Ovary (tissue), 9 donors: ENCODE data around the gene TRAF5. TPM values are rescaled to one million over a fixed set of nuclear protein-coding genes. Genes with fewer than 3 reads are reported as not detected.

Experiments
- DNase-seq, 5 donors: peaks; one replicate each; pipeline ENCODE4 v3.0.0-alpha.2; 2019 to 2020
- H3K27ac ChIP-seq, 2 donors: fragments of 200-600 bp; one replicate each; pipeline versions ENCODE4 v1.5.1 to v1.8.0; 2019 to 2022
- H3K27me3 ChIP-seq: fragments of 200-600 bp; one replicate; pipeline ENCODE4 v1.8.0; 2022
- H3K36me3 ChIP-seq: fragments of 200-600 bp; sonication (generic); one replicate; pipeline ENCODE4 v1.5.1; 2019
- H3K4me1 ChIP-seq: one replicate; pipeline ENCODE4 v1.8.1; 2013; ENCODE audit warnings: mild to moderate bottlenecking, moderate library complexity; ENCODE audit not compliant: insufficient read depth
- H3K4me3 ChIP-seq: fragments of 200-600 bp; sonication (generic); one replicate; pipeline ENCODE4 v1.5.1; 2017
- H3K9me3 ChIP-seq, 2 donors: fragments of 200-600 bp in 1 of 2; sonication (generic) in 1 of 2; one replicate each; pipeline versions ENCODE4 v1.5.1 to v1.8.1; 2013 to 2019; ENCODE audit warnings: mild to moderate bottlenecking in 1 of 2, moderate library complexity in 1 of 2
- EP300 ChIP-seq: sonication (generic); formaldehyde crosslinking; IDR thresholded peaks from one replicate; pipeline ENCODE4 v1.6.1; 2017; ENCODE audit warnings: antibody characterized with exemption
- POLR2A ChIP-seq: fragments of 450-650 bp; IDR thresholded peaks from one replicate; pipeline ENCODE4 v1.6.1; 2017; ENCODE audit warnings: antibody characterized with exemption, mild to moderate bottlenecking, moderate library complexity
- WGBS, 3 donors: extraction: QIAGEN DNeasy Blood & Tissue Kit in 1 of 3; methylation state at CpG; one replicate each; pipeline versions ENCODE4 v1.1.5 to v1.1.7; 2013 to 2017; 5-methylcytosine and 5-hydroxymethylcytosine counted together
- intact Hi-C, 4 donors: fragments of 100-400 bp; cut with DNase I; formaldehyde crosslinking; loops; one replicate each; pipeline versions ENCODE4 v1.11.0 to v1.15.1; 2022 to 2023
- polyA plus RNA-seq, 2 donors: library from polyadenylated mRNA; stranded (reverse); fragments of 200-250 nt in 1 of 2; fragments of 350-450 nt in 1 of 2; fragmentation: Illumina TruSeq in 1 of 2; extraction: RNeasy Lipid Tissue Mini Kit (QIAGEN cat#74804) in 1 of 2; gene quantifications; one replicate each; pipeline ENCODE4 v1.2.3, GENCODE V29; 2013 to 2014
- total RNA-seq, 7 donors: library from RNA; depleted of rRNA in 2 of 7; stranded (reverse); fragments of >200 nt in 2 of 7; fragmentation: NEBNext Ultra II Directional in 3 of 7; extraction: Animal tissue kit (Norgen Biotek cat#: 25700) in 3 of 7; gene quantifications; one replicate each; pipeline versions ENCODE4 v1.1.0 to v1.2.4, GENCODE V29; 2016 to 2023
- TF ChIP-seq, protein P1 (sequence below), 3 donors: fragments of 450-650 bp in 2 of 3; fragments of 200-600 bp in 1 of 3; IDR thresholded peaks; one replicate each; pipeline versions ENCODE4 v1.5.1 to v1.8.0; 2016 to 2022; ENCODE audit warnings: antibody characterized with exemption in 3 of 3, mild to moderate bottlenecking in 1 of 3
- donor health status: DM: no; HTN: no; CAD: no; lungs with moderate emphysema.
- donor health status: DM: no; HTN: no; CAD: no.
- donor health status: Bipolar disorder and iron deficiency.
- donor health status: DM: yes; HTN: yes; CAD: no.
- donor health status: DM: no; HTN: no; CAD: no.
- donor health status: DM: yes; HTN: yes; CAD: no.

The TRAF5 gene
- total and polyA plus RNA-seq, 9 donors: 6.1 to 23.2 (median 13.6) TPM

DNA sequence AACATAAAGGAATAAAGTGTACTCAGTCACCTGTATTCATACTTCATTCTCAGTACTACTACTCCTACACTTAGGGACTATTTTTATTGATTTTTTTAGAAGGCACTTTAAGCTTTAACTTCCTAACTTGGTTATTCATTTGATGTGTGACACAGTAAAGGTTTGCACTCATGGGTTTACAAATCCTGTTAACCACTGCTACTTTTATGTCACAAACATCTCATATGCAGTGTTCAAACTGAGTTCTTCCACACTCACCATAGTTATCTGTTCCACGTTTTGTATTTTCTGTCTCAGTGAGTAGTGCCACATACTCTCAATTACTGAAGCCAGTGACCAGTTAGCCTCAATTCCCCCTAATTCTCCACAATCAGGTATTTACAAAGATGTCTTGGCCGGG is 34.2 kb upstream of the TRAF5 start:
- intact Hi-C loops: no loop called here
- TF ChIP-seq, protein P1, sequence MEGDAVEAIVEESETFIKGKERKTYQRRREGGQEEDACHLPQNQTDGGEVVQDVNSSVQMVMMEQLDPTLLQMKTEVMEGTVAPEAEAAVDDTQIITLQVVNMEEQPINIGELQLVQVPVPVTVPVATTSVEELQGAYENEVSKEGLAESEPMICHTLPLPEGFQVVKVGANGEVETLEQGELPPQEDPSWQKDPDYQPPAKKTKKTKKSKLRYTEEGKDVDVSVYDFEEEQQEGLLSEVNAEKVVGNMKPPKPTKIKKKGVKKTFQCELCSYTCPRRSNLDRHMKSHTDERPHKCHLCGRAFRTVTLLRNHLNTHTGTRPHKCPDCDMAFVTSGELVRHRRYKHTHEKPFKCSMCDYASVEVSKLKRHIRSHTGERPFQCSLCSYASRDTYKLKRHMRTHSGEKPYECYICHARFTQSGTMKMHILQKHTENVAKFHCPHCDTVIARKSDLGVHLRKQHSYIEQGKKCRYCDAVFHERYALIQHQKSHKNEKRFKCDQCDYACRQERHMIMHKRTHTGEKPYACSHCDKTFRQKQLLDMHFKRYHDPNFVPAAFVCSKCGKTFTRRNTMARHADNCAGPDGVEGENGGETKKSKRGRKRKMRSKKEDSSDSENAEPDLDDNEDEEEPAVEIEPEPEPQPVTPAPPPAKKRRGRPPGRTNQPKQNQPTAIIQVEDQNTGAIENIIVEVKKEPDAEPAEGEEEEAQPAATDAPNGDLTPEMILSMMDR (IDR thresholded peaks at IDR 0.05): no peak
- TF ChIP-seq EP300 (no peak), POLR2A (no peak)

DNA sequence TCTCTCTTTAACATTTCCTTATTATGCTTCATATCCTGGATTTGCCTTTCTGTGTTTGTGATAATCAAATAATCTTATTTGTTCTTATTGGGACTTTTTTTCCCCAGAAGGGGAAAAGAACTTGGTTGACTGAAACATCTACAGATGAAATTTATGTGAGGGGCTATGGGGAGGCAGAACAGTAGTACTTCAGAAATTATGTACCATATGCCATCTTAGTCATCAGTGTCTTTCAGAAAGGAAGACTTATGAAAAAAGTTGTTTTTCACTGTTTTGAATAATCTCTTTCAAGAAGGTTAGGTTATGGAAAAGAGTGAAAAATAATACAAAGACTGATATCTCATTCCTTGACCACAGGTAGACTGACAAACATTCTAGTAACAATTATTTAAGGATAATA is 30.2 kb upstream of the TRAF5 start:
- intact Hi-C loops: no loop called here
- Histone ChIP-seq H3K9me3 (no peaks in the 10 kb centered on the region), H3K4me3 (no peak overlapping the region), H3K27ac (no peak overlapping the region), H3K36me3 (no peaks in the 10 kb centered on the region), H3K4me1 (no peaks in the 10 kb centered on the region), H3K27me3 (no peaks in the 10 kb centered on the region)
- no peak for DNase-seq
- no peak for TF ChIP-seq EP300
- TF ChIP-seq, protein P1 (IDR thresholded peaks at IDR 0.05): no peak
- no peak for TF ChIP-seq POLR2A

More for the DNA sequence above, 34.2 kb upstream of the TRAF5 start:
- WGBS, 3 donors: 91 to 92% (median 92%) methylated on average over 2 of the region's 2 CpGs
- Histone ChIP-seq H3K9me3 (no peaks in the 10 kb centered on the region), H3K4me1 (no peaks in the 10 kb centered on the region), H3K36me3 (no peaks in the 10 kb centered on the region), H3K4me3 (no peak overlapping the region), H3K27ac (no peak overlapping the region), H3K27me3 (no peaks in the 10 kb centered on the region)
- DNase-seq: no peak

DNA sequence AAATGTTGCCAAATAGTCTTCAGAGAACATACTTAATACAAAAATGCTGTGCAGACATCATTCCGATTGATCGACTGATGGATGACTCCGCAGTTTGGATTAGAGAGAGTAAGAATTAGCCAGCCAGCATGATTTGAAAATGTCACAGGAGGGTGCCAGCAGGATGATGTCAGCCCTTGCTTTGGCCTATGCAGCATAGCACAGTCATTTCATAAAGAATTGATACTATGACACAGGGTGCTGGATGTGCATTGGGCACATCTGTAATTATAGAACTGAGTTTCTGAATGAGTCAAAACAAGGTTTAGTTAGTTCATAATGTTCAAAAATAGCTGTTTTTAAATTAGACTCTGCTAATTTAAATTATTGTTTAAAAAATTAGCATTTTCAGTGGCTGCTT is 21.6 kb upstream of the TRAF5 start:
- intact Hi-C loops: no loop called here
- no peak overlapping the region for H3K4me3 ChIP-seq
- TF ChIP-seq, protein P1 (IDR thresholded peaks at IDR 0.05): no peak
- no peak for TF ChIP-seq EP300
- no peaks in the 10 kb centered on the region for H3K4me1 ChIP-seq
- H3K9me3 ChIP-seq: no peaks in the 10 kb centered on the region
- 95 to 98% (median 97%) methylated on average over 3 of the region's 3 CpGs for WGBS, 3 donors
- H3K36me3 ChIP-seq: no peaks in the 10 kb centered on the region
- H3K27ac ChIP-seq: no peak overlapping the region
- H3K27me3 ChIP-seq: no peaks in the 10 kb centered on the region
- no peak for DNase-seq

DNA sequence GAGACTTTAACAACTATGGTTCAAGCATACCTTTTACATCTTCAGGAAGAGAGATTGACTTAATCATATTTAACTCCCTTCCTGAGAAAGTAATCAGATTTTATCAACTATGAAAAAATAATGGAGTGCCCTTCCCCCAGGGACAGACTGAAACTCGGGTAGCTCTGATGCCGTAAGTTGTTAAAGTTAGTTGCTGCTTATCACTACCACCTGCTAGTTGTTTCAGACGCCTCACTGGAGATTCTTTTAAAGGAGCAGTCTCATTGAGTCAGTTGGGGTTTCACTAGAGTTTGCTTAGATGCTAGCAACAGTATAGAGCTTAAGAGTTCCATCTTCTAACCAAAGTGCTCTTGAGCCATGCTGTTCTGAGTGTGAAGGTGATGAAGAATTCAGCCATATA is 17.0 kb upstream of the TRAF5 start:
- H3K27ac ChIP-seq: no peak overlapping the region
- H3K36me3 ChIP-seq: no peaks in the 10 kb centered on the region
- H3K4me1 ChIP-seq: no peaks in the 10 kb centered on the region
- H3K9me3 ChIP-seq: no peaks in the 10 kb centered on the region
- TF ChIP-seq POLR2A: no peak
- no peak for TF ChIP-seq EP300
- TF ChIP-seq, protein P1 (IDR thresholded peaks at IDR 0.05): no peak
- no peak overlapping the region for H3K4me3 ChIP-seq
- no peak for DNase-seq
- no peaks in the 10 kb centered on the region for H3K27me3 ChIP-seq
- WGBS, 3 donors: 74 to 77% (median 75%) methylated on average over 3 of the region's 3 CpGs
- intact Hi-C loops: no loop called here

DNA sequence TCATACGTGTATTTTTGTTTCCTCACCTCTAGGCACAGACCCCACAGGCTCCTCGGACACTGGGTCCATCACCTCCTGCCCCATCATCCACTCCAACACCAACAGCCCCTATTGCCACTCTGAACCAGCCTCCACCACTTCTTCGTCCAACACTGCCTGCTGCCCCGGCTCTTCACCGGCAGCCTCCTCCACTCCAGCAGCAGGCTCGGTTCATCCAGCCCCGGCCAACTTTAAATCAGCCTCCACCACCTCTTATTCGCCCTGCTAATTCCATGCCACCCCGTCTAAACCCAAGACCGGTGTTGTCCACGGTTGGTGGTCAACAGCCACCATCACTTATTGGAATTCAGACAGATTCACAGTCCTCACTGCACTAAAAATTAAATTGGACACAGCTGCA is 13.2 kb upstream of the TRAF5 start:
- Histone ChIP-seq H3K4me3 (no peak overlapping the region), H3K27me3 (no peaks in the 10 kb centered on the region), H3K9me3 (no peaks in the 10 kb centered on the region), H3K36me3 (no peaks in the 10 kb centered on the region), H3K4me1 (no peaks in the 10 kb centered on the region), H3K27ac (no peak overlapping the region)
- WGBS, 3 donors: 89 to 92% (median 91%) methylated on average over 11 of the region's 11 CpGs
- intact Hi-C loops: no loop called here
- TF ChIP-seq EP300 (no peak), POLR2A (no peak)
- TF ChIP-seq, protein P1 (IDR thresholded peaks at IDR 0.05): no peak
- DNase-seq: no peak
